ENCODE measurements around the gene OR10H5. TPM values are rescaled to one million over a fixed set of nuclear protein-coding genes. Genes with fewer than 3 reads are reported as not detected.
"Not testable (repeated sequence)": the region's sequence is repeated elsewhere in the genome, so short reads cannot be mapped to it uniquely, and the experiment has no call there.

The OR10H5 gene
- total RNA-seq, 2 donors from 2014 or later: not detected

DNA sequence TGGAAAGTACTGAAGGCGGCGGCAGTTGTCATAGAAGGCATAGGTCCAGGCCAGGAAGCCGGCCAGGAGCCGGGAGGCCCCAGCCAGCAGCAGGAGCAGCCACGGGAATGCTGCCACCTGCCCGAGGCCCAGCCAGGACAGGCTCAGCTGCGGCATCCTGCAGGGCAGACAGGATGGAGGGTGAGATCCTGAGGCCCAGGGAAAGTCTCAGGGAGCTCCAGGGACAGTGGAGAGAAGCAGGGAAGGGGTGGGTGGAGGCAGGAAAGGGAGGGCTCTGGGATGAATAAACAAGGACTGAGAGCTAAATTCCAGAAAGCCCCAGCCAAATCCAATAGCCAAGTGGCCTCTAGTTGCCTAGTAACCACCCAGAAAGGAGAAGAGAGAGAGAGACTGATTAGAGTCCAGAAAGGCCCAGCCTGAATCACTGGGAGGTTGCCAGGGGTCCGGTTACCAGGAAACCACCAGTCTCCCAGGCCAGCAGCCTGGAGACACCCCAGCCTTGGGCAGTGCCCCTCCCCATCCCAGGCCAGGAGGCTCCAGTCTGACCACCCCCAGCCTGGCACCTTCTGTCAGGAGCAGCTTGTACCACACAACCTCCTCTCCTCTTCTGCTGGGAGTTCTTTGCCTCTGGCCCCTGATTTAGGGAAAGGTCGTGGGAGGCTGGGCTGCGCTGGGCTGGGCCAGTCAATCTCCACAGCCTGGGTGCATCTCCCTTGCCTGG is 7.5 kb upstream of the OR10H5 start:
- peak; percentile 82 for DNase-seq (ENCODE audit: low spot score)
- Histone ChIP-seq H3K4me1 (peaks cover 0 to 16% of the 10 kb centered on the region in 2 donors), H3K27me3 (no peaks in the 10 kb centered on the region), H3K36me3 (no peaks in the 10 kb centered on the region), H3K4me3 (peak overlapping the region in 1 of 2 donors; percentile 27), H3K9me3 (no peaks in the 10 kb centered on the region), H3K27ac (peak overlapping the region; percentile 39 to 73)
- TF ChIP-seq, protein P1, sequence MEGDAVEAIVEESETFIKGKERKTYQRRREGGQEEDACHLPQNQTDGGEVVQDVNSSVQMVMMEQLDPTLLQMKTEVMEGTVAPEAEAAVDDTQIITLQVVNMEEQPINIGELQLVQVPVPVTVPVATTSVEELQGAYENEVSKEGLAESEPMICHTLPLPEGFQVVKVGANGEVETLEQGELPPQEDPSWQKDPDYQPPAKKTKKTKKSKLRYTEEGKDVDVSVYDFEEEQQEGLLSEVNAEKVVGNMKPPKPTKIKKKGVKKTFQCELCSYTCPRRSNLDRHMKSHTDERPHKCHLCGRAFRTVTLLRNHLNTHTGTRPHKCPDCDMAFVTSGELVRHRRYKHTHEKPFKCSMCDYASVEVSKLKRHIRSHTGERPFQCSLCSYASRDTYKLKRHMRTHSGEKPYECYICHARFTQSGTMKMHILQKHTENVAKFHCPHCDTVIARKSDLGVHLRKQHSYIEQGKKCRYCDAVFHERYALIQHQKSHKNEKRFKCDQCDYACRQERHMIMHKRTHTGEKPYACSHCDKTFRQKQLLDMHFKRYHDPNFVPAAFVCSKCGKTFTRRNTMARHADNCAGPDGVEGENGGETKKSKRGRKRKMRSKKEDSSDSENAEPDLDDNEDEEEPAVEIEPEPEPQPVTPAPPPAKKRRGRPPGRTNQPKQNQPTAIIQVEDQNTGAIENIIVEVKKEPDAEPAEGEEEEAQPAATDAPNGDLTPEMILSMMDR (IDR thresholded peaks at IDR 0.05): no peak

DNA sequence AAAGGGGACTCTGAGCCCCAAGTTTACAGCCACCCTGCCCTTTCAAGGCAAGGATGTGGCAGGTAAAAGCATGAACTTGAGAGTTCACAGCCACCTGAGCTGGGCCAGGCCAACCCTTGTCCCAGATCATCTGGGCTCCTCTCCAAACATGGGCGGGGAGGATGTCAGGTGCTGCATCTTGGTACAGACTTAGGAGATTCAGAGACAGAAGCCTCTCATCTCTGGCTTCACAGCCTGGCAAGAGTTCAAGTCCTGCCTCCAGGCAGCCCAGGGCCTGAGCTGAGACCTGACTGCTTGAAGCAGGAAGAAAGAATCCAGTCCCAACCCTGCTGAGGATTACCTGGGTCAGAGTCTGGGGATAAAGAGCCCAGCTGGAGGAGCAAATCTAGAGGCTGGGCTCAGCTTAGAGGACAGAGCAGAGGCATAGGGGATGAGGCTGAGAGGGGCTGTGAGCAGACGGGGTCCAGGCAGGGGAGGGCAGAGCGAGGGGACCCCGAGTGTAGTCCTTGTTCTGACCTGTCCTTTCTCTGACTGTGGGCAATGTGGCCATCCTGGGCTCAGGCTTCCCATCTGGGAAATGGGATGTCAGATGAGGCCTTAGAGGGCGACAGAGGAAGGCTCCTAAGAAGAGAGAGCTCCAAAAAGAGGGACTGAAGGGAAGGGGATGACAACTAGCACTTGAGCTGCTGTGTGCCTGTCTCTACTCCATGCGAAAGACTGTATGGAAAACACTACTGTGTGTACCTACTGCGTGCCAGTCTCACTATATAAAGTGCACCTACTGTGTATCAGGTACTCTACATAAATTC is 6.6 kb upstream of the OR10H5 start:
- no peaks in the 10 kb centered on the region for H3K36me3 ChIP-seq
- TF ChIP-seq, protein P1 (IDR thresholded peaks at IDR 0.05): no peak
- no peak for DNase-seq (ENCODE audit: low spot score)
- peaks cover 0 to 16% of the 10 kb centered on the region in 2 donors for H3K4me1 ChIP-seq
- H3K9me3 ChIP-seq: no peaks in the 10 kb centered on the region
- H3K4me3 ChIP-seq: no peak overlapping the region
- H3K27ac ChIP-seq: peak overlapping the region; percentile 39 to 73
- no peaks in the 10 kb centered on the region for H3K27me3 ChIP-seq

DNA sequence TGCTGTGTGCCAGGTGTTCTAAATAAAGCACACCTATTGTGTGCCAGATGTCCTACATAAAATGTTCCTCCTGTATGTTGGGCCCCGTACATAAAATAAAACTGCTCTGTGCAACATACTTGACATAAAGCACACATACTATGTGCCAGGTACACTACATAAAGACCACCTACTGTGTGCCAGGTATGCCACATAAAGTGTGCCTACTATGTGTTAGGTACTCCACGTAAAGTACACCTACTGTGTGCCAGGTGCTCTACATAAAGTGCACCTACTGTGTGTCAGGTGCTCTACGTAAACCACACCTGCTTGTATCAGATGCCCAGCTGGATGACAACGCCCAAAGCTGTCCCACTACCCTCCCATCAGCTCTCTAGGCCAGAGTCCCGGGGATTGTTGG is 5.8 kb upstream of the OR10H5 start:
- Histone ChIP-seq H3K4me1 (peaks cover 0 to 16% of the 10 kb centered on the region in 2 donors), H3K27me3 (no peaks in the 10 kb centered on the region), H3K9me3 (no peaks in the 10 kb centered on the region), H3K36me3 (no peaks in the 10 kb centered on the region), H3K27ac (no peak overlapping the region), H3K4me3 (no peak overlapping the region)
- no peak for DNase-seq (ENCODE audit: low spot score)
- TF ChIP-seq, protein P1 (IDR thresholded peaks at IDR 0.05): no peak

DNA sequence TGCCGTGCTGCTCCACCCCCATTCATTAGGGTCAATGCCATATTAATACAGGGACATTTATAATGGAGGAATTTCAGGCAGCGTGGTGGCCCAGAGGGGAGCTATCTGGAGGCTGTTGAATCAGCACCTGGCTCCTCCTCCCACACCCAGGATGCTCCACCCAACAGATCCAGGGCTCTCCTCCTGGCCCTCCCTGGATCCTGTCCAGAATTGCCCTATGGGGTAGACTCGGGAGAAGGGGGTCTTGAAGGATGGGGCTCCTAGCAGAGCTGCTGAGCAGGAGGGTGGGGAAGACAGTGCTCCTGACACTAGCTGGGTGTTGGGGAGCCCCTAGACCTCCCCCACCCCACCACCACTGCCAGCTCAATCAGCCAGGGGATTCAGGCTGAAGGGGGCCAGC is 5.2 kb upstream of the OR10H5 start:
- no peak overlapping the region for H3K4me3 ChIP-seq
- H3K27me3 ChIP-seq: no peaks in the 10 kb centered on the region
- DNase-seq (ENCODE audit: low spot score): no peak
- no peaks in the 10 kb centered on the region for H3K36me3 ChIP-seq
- H3K4me1 ChIP-seq: peaks cover 0 to 16% of the 10 kb centered on the region in 2 donors
- no peak overlapping the region for H3K27ac ChIP-seq
- TF ChIP-seq, protein P1 (IDR thresholded peaks at IDR 0.05): no peak
- no peaks in the 10 kb centered on the region for H3K9me3 ChIP-seq

DNA sequence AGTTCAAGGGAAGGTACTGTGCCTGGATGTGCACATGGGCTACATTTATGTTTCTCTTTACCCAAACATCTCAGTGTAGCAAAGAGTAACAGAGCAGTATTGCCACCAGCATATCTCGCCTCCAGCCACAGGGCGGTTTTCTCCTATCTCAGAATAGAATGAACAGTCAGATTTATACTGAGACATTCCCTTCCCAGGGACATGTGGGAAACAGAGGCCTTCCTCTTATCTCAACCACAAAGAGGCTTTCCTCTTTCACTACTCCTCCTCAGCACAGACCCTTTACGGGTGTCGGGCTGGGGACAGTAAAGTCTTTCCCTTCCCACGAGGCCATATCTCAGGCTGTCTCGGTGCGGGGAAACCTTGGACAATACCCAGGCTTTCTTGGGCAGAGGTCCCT is 4.6 kb upstream of the OR10H5 start:
- H3K27me3 ChIP-seq; H3K36me3 ChIP-seq; H3K27ac ChIP-seq; H3K9me3 ChIP-seq; DNase-seq (ENCODE audit: low spot score); H3K4me3 ChIP-seq: not testable (repeated sequence)
- peaks cover 0 to 16% of the 10 kb centered on the region in 2 donors for H3K4me1 ChIP-seq

DNA sequence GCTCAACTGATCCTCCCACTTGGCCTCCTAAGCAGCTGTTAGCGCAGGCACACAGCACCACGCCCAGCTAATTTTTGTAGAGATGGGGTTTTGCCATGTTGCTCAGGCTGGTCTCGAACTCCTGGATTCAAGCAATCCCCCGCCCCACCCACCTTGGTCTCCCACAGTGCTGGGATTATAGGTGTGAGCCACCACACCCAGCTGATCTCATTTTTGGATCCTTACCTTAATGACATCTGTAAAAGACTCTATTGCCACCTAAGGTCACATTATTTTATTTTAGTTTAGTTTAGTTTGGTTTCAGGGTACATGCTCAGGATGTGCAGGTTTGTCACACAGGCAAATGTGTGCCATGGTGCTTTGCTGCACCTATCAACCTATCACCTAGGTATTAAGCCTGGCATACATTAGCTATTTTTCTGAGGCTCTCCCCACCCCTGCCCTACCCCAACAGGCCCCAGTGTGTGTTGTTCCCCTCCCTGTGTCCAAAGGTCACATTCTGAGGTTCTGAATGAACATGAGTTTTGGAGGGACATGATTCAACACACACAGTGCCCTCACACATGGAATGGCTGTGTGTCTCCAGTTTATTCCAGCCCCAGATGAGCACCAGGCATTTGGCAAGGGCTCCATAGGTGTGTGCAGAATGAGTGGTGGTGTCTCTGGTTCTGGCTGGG is 1.3 kb downstream of the OR10H5 start:
- H3K36me3 ChIP-seq: no peaks in the 10 kb centered on the region
- no peaks in the 10 kb centered on the region for H3K4me1 ChIP-seq
- H3K9me3 ChIP-seq: no peaks in the 10 kb centered on the region
- H3K27me3 ChIP-seq: no peaks in the 10 kb centered on the region
- DNase-seq (ENCODE audit: low spot score): no peak
- H3K27ac ChIP-seq: no peak overlapping the region
- TF ChIP-seq, protein P1 (IDR thresholded peaks at IDR 0.05): no peak
- H3K4me3 ChIP-seq: no peak overlapping the region

Measured in right atrium auricular region (tissue), 2 donors.